Panc1 (cell line): ENCODE data around the gene NBPF1.
"Not testable (repeated sequence)": the region's sequence is repeated elsewhere in the genome, so short reads cannot be mapped to it uniquely, and the experiment has no call there.

Experiments
- CTCF ChIP-seq: fragments of 450-650 bp; IDR thresholded peaks from 2 replicates; pipeline ENCODE4 v1.5.1; 2017; ENCODE audit warnings: mild to moderate bottlenecking
- POLR2AphosphoS5 ChIP-seq: IDR thresholded peaks from 2 replicates; pipeline ENCODE4 v1.6.1; 2012; ENCODE audit warnings: mild to moderate bottlenecking, low read depth, low read length, moderate library complexity
- REST ChIP-seq, 2 experiments: IDR thresholded peaks; 2 replicates each; pipeline ENCODE4 v1.6.1; 2011 to 2012; ENCODE audit warnings: low read depth in 2 of 2, control low read depth in 1 of 2, low read length in 1 of 2, mild to moderate bottlenecking in 1 of 2, moderate library complexity in 1 of 2; ENCODE audit not compliant: insufficient read depth in 1 of 2
- SIN3A ChIP-seq: IDR thresholded peaks from 2 replicates; pipeline ENCODE4 v1.6.1; 2012; ENCODE audit warnings: low read depth, mild to moderate bottlenecking, low read length, moderate library complexity, borderline replicate concordance; ENCODE audit not compliant: insufficient read depth
- TCF7L2 ChIP-seq: IDR thresholded peaks from 2 replicates; pipeline ENCODE4 v1.6.1; 2011; ENCODE audit warnings: mild to moderate bottlenecking, low read depth, low read length, inconsistent platforms

GRCh38 chr1:16532235-16532991, 81.0 kb downstream of the NBPF1 start:
- TF ChIP-seq CTCF; TCF7L2; POLR2AphosphoS5; REST (IDR thresholded peaks at IDR 0.05; ENCODE audit: insufficient read depth in 1 of 2, low read depth in 2 of 2, low read length in 1 of 2); SIN3A: not testable (repeated sequence)
